SW 1271 (cell line): ENCODE measurements around the gene CNOT3.

Source experiments
- DNase-seq, 2 experiments: peaks; one replicate each; lab custom pipeline; 2025; lab: John Stamatoyannopoulos, UW

CNOT3 gene

GRCh38 chr19:54121259-54121658, 16.3 kb upstream of the CNOT3 start:
- DNase-seq: no peak

GRCh38 chr19:54123682-54124081, 13.9 kb upstream of the CNOT3 start:
- DNase-seq: no peak

- DNase-seq: no peak
Measured at GRCh38 chr19:54124393-54124792, 13.2 kb upstream of the CNOT3 start.

GRCh38 chr19:54125713-54126112, 11.8 kb upstream of the CNOT3 start:
- DNase-seq: no peak

GRCh38 chr19:54127688-54128440, 9.7 kb upstream of the CNOT3 start:
- DNase-seq: no peak

GRCh38 chr19:54128441-54128725, 9.2 kb upstream of the CNOT3 start:
- DNase-seq: no peak

- no peak for DNase-seq
Measured at GRCh38 chr19:54128796-54129616, 8.6 kb upstream of the CNOT3 start.

GRCh38 chr19:54129617-54129996, 8.0 kb upstream of the CNOT3 start:
- no peak for DNase-seq

- peak; percentile 22 to 35 for DNase-seq
Measured at GRCh38 chr19:54133312-54133956, 4.1 kb upstream of the CNOT3 start.

- DNase-seq: no peak
Measured at GRCh38 chr19:54133957-54134590, 3.5 kb upstream of the CNOT3 start.

GRCh38 chr19:54136086-54136863, 1.3 kb upstream of the CNOT3 start:
- DNase-seq: no peak

GRCh38 chr19:54136864-54137698, 481 bp upstream of the CNOT3 start:
- peak; percentile 98 to 99 for DNase-seq

GRCh38 chr19:54138489-54139256, 1.1 kb downstream of the CNOT3 start:
- DNase-seq: no peak

GRCh38 chr19:54141356-54141755, 3.8 kb downstream of the CNOT3 start:
- DNase-seq: no peak

GRCh38 chr19:54142166-54142780, 4.7 kb downstream of the CNOT3 start:
- no peak for DNase-seq

GRCh38 chr19:54145541-54146158, 8.1 kb downstream of the CNOT3 start:
- DNase-seq: no peak

- DNase-seq: no peak
Measured at GRCh38 chr19:54147676-54148075, 10.1 kb downstream of the CNOT3 start.

GRCh38 chr19:54148158-54148557, 10.6 kb downstream of the CNOT3 start:
- DNase-seq: no peak
